Ishikawa (cell line): Measurements from ENCODE around the gene POFUT1.

ENCODE experiments used
- CEBPB ChIP-seq: IDR thresholded peaks from 2 replicates; pipeline ENCODE4 v1.6.1; 2012
- CREB1 ChIP-seq: IDR thresholded peaks from 2 replicates; pipeline ENCODE4 v1.6.1; 2012; ENCODE audit warnings: low read depth
- EGR1 ChIP-seq: IDR thresholded peaks from 2 replicates; pipeline ENCODE4 v1.6.1; 2012
- EP300 ChIP-seq: IDR thresholded peaks from 2 replicates; pipeline ENCODE4 v1.6.1; 2012; ENCODE audit warnings: borderline replicate concordance
- FOXM1 ChIP-seq: IDR thresholded peaks from 2 replicates; pipeline ENCODE4 v1.6.1; 2012; ENCODE audit warnings: low read depth, borderline replicate concordance
- NFIC ChIP-seq: IDR thresholded peaks from 2 replicates; pipeline ENCODE4 v1.6.1; 2012
- RAD21 ChIP-seq: IDR thresholded peaks from 2 replicates; pipeline ENCODE4 v1.6.1; 2012; ENCODE audit warnings: low read depth
- REST ChIP-seq: IDR thresholded peaks from 2 replicates; pipeline ENCODE4 v1.6.1; 2012; ENCODE audit warnings: low read depth, mild to moderate bottlenecking
- TAF1 ChIP-seq: IDR thresholded peaks from 2 replicates; pipeline ENCODE4 v1.6.1; 2012; ENCODE audit warnings: low read depth, mild to moderate bottlenecking
- TCF12 ChIP-seq: IDR thresholded peaks from 2 replicates; pipeline ENCODE4 v1.6.1; 2012; ENCODE audit warnings: low read depth
- TEAD4 ChIP-seq: IDR thresholded peaks from 2 replicates; pipeline ENCODE4 v1.6.1; 2012
- USF1 ChIP-seq: IDR thresholded peaks from 2 replicates; pipeline ENCODE4 v1.6.1; 2012
- YY1 ChIP-seq: IDR thresholded peaks from 2 replicates; pipeline ENCODE4 v1.6.1; 2012; ENCODE audit warnings: low read depth
- ZBTB7A ChIP-seq: IDR thresholded peaks from 2 replicates; pipeline ENCODE4 v1.6.1; 2012; ENCODE audit warnings: low read depth
- TF ChIP-seq, protein P1 (sequence below): IDR thresholded peaks from 2 replicates; pipeline ENCODE4 v1.6.1; 2012

Gene POFUT1

DNA sequence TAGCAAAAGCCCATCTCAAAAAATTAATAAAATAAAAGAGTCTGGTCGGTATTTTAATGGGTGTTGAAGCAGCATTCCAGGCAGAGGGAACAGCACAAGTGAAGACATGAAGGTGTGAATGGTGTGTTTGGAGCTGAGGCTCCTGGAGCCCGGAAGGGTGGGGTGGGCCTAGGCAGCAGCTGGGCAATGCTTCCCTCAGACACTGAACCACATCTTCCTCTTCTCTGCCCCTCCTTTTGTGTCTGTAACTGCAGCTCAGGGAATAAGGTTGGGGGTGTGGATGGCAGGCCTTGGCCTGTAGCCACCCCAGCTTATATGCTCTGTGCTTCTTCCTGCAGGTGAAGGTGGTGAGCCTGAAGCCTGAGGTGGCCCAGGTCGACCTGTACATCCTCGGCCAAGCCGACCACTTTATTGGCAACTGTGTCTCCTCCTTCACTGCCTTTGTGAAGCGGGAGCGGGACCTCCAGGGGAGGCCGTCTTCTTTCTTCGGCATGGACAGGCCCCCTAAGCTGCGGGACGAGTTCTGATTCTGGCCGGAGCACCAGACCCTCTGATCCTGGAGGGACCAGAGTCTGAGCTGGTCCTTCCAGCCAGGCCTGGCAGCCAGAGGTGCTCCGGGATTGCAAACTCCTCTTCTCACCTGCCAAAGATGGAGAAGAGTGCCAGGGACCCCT lies 26.6 kb downstream of the POFUT1 start:
- no peak for TF ChIP-seq TAF1
- TF ChIP-seq FOXM1 = no peak
- TF ChIP-seq EGR1 = no peak
- no peak for TF ChIP-seq YY1
- no peak for TF ChIP-seq RAD21
- TF ChIP-seq REST = no peak
- no peak for TF ChIP-seq CEBPB
- TF ChIP-seq, protein P1, sequence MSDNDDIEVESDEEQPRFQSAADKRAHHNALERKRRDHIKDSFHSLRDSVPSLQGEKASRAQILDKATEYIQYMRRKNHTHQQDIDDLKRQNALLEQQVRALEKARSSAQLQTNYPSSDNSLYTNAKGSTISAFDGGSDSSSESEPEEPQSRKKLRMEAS = no peak
- no peak for TF ChIP-seq CREB1

GRCh38 chr20:32235331-32236047 lies 27.8 kb downstream of the POFUT1 start:
- no peak for TF ChIP-seq NFIC
- TF ChIP-seq, protein P1 = no peak

DNA sequence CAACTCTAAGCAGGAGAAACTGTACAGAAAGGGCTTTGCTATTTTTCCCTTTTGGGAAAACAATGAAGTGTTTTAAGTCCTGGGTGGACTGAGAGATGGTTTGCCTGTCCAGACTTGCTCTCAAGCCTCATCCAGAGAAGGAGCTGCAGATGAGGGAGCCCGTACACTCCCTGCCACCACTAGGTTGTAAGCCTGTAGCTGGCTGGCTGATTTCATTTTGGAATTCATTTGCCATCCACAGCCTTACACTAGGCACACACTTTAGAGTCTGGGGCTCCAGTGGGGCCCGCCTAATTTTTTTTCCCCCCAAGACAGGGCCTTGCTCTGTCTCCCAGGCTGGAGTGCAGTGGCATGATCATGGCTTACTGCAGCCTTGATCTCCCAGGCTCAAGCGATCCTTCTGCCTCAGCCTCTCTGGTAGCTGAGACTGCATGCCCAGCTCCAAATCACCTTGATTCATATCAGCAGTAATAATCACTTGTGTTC lies 28.4 kb downstream of the POFUT1 start:
- TF ChIP-seq EP300 = no peak
- TF ChIP-seq REST = no peak
- TF ChIP-seq CEBPB = no peak
- TF ChIP-seq EGR1 = no peak
- no peak for TF ChIP-seq YY1
- no peak for TF ChIP-seq TCF12
- no peak for TF ChIP-seq RAD21
- no peak for TF ChIP-seq FOXM1
- no peak for TF ChIP-seq TAF1
- TF ChIP-seq ZBTB7A = no peak
- no peak for TF ChIP-seq NFIC

DNA sequence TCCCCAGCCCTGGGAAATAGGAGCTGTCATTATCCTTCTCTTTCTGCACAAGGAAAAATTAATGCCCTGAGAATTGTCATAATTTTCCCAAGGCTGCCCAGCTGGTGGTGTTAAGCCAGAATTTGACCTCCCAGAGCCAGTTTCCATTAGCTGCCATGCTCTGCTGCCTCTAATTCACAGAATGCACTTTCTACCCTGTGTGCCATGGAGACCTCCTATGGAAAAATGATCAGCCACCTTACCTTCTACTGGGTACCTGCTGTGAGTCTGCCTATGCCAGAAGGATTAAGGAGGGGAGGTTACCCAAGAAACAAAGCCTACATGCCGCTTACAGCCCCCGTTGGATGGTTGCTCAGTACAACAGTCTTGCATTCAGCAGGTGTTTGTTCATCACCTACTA lies 29.1 kb downstream of the POFUT1 start:
- TF ChIP-seq RAD21 (no peak; the same call in 1 of the 2 replicates), TCF12 (peak; percentile 94), TAF1 (no peak), YY1 (no peak), EP300 (peak; percentile 94), REST (no peak), ZBTB7A (0 out of 2 replicates have a peak, but pooled peaks have one; percentile 21), CEBPB (peak; percentile 2; the same call in 1 of the 2 replicates), EGR1 (no peak), NFIC (peak; percentile 74), USF1 (no peak), CREB1 (no peak), FOXM1 (peak; percentile 84), TEAD4 (peak; percentile 88)
- TF ChIP-seq, protein P1 = no peak
